Thoracic aorta (tissue), 2 donors: ENCODE measurements around the gene RIMKLA. TPM values are rescaled to one million over a fixed set of nuclear protein-coding genes. Genes with fewer than 3 reads are reported as not detected.

Experiments used
- ATAC-seq: fragments of 150-250 bp; one replicate; pipeline ENCODE4 v1.8.0; 2017; ENCODE audit warnings: low read depth; ENCODE audit not compliant: insufficient number of reproducible peaks, low FRiP score
- DNase-seq: peaks from one replicate; pipeline ENCODE4 v3.0.0-alpha.2; 2020; ENCODE audit warnings: low spot score
- H3K27ac ChIP-seq, 2 donors: fragments of 200-600 bp; sonication (generic); 1 replicate in 1 of 2; 2 replicates in 1 of 2; pipeline ENCODE4 v1.5.1; 2016; ENCODE audit warnings: mild to moderate bottlenecking in 2 of 2, moderate library complexity in 2 of 2
- H3K27me3 ChIP-seq: fragments of 200-600 bp; sonication (generic); replicated peaks from 2 replicates; pipeline ENCODE4 v1.6.0; 2016; ENCODE audit warnings: mild to moderate bottlenecking; ENCODE audit not compliant: insufficient read depth
- H3K36me3 ChIP-seq: fragments of 200-600 bp; sonication (generic); one replicate; pipeline ENCODE4 v1.5.1; 2016
- H3K4me1 ChIP-seq, 2 donors: fragments of 200-600 bp; sonication (generic); 1 replicate in 1 of 2; 2 replicates in 1 of 2; pipeline versions ENCODE4 v1.5.1 to v1.6.0; 2016; ENCODE audit warnings: low read depth in 2 of 2, mild to moderate bottlenecking in 1 of 2; ENCODE audit not compliant: control insufficient read depth in 1 of 2
- H3K4me3 ChIP-seq: fragments of 200-600 bp; sonication (generic); 2 replicates; pipeline ENCODE4 v1.5.1; 2016; ENCODE audit warnings: mild to moderate bottlenecking
- H3K9me3 ChIP-seq: fragments of 200-600 bp; sonication (generic); 2 replicates; pipeline ENCODE4 v1.5.1; 2016
- CTCF ChIP-seq: fragments of 200-600 bp; sonication (generic); IDR thresholded peaks from one replicate; pipeline ENCODE4 v1.5.1; 2019; ENCODE audit warnings: antibody characterized with exemption
- total RNA-seq, 2 donors: library from RNA; depleted of rRNA; stranded (reverse); fragments of >200 nt; gene quantifications; one replicate each; pipeline versions ENCODE4 v1.1.0 to v1.2.3, GENCODE V29; 2016

The RIMKLA gene
- total RNA-seq, 2 donors from 2014 or later = under 0.01 to 0.14 TPM

GRCh38 chr1:42429603-42430002 lies 49.0 kb downstream of the RIMKLA start:
- ATAC-seq = no peak
- H3K4me3 ChIP-seq = no peak overlapping the region
- no peaks in the 10 kb centered on the region for H3K4me1 ChIP-seq
- TF ChIP-seq CTCF = no peak
- H3K36me3 ChIP-seq = no peaks in the 10 kb centered on the region
- no peak for DNase-seq
- no peaks in the 10 kb centered on the region for H3K27me3 ChIP-seq
- no peaks in the 10 kb centered on the region for H3K9me3 ChIP-seq
- no peak overlapping the region for H3K27ac ChIP-seq

GRCh38 chr1:42430286-42431135 lies 49.9 kb downstream of the RIMKLA start:
- Histone ChIP-seq H3K4me1 (no peaks in the 10 kb centered on the region), H3K4me3 (no peak overlapping the region), H3K36me3 (no peaks in the 10 kb centered on the region), H3K27ac (no peak overlapping the region), H3K27me3 (no peaks in the 10 kb centered on the region), H3K9me3 (no peaks in the 10 kb centered on the region)
- no peak for ATAC-seq
- no peak for DNase-seq
- no peak for TF ChIP-seq CTCF

GRCh38 chr1:42431514-42431913 lies 50.9 kb downstream of the RIMKLA start:
- no peaks in the 10 kb centered on the region for H3K36me3 ChIP-seq
- no peak overlapping the region for H3K27ac ChIP-seq
- no peaks in the 10 kb centered on the region for H3K9me3 ChIP-seq
- no peak for ATAC-seq
- no peak for DNase-seq
- H3K4me3 ChIP-seq = no peak overlapping the region
- no peaks in the 10 kb centered on the region for H3K27me3 ChIP-seq
- H3K4me1 ChIP-seq = no peaks in the 10 kb centered on the region
- TF ChIP-seq CTCF = no peak

GRCh38 chr1:42432714-42433113 lies 52.1 kb downstream of the RIMKLA start:
- Histone ChIP-seq H3K9me3 (no peaks in the 10 kb centered on the region), H3K36me3 (no peaks in the 10 kb centered on the region), H3K4me1 (no peaks in the 10 kb centered on the region), H3K27me3 (no peaks in the 10 kb centered on the region), H3K27ac (no peak overlapping the region), H3K4me3 (no peak overlapping the region)
- ATAC-seq (no peak), DNase-seq (no peak)
- no peak for TF ChIP-seq CTCF

GRCh38 chr1:42433369-42433768 lies 52.8 kb downstream of the RIMKLA start:
- H3K27me3 ChIP-seq = no peaks in the 10 kb centered on the region
- no peak overlapping the region for H3K27ac ChIP-seq
- ATAC-seq (no peak), DNase-seq (no peak)
- no peaks in the 10 kb centered on the region for H3K9me3 ChIP-seq
- H3K4me3 ChIP-seq = no peak overlapping the region
- no peak for TF ChIP-seq CTCF
- H3K4me1 ChIP-seq = no peaks in the 10 kb centered on the region
- H3K36me3 ChIP-seq = no peaks in the 10 kb centered on the region
